SK-N-SH (cell line): ENCODE measurements around the gene HELB. TPM values are rescaled to one million over a fixed set of nuclear protein-coding genes. Genes with fewer than 3 reads are reported as not detected.

Source experiments
- CTCF ChIA-PET: fragments of 300-600, 350-600 bp; formaldehyde crosslinking; extraction: SDS; loops from one replicate; lab custom pipeline; 2021; lab: Yijun Ruan, JAX
- POLR2A ChIA-PET: fragments of 350-600 bp; sonication (Branson Sonifier 250); formaldehyde crosslinking; extraction: SDS; loops from one replicate; lab custom pipeline; 2020; ENCODE audit warnings: antibody characterized with exemption, inconsistent platforms; lab: Yijun Ruan, JAX
- DNase-seq: peaks from one replicate; pipeline ENCODE4 v3.0.0; 2012
- H2AFZ ChIP-seq: fragments of 200-600 bp; sonication (generic); 2 replicates; pipeline ENCODE4 v1.8.1; 2016; ENCODE audit warnings: antibody characterized with exemption, mild to moderate bottlenecking, low read depth
- H3F3A ChIP-seq: fragments of 200-600 bp; sonication (generic); replicated peaks from 2 replicates; pipeline ENCODE3; 2016; ENCODE audit warnings: antibody characterized with exemption, mild to moderate bottlenecking; ENCODE audit not compliant: insufficient read depth
- H3K27ac ChIP-seq, 2 experiments: fragments of 200-500 bp in 1 of 2; fragments of 200-600 bp in 1 of 2; sonication (Bioruptor generic) in 1 of 2; sonication (generic), shearing (Covaris generic) in 1 of 2; 2 replicates each; pipeline versions ENCODE4 v1.5.1 to v1.6.1; 2014 to 2016; ENCODE audit warnings: low read depth in 2 of 2, inconsistent platforms in 1 of 2, low read length in 1 of 2, mild to moderate bottlenecking in 1 of 2, mixed read lengths in 1 of 2
- H3K27me3 ChIP-seq: fragments of 200-600 bp; sonication (generic), shearing (Covaris generic); 2 replicates; pipeline ENCODE4 v1.6.1; 2016; ENCODE audit warnings: mixed run types; ENCODE audit not compliant: insufficient read depth
- H3K36me3 ChIP-seq, 2 experiments: fragments of 200-500 bp in 1 of 2; fragments of 200-600 bp in 1 of 2; sonication (Bioruptor generic) in 1 of 2; sonication (generic) in 1 of 2; replicated peaks in 1 of 2; 2 replicates each; pipeline versions ENCODE3 to v1.5.1; 2014 to 2016; ENCODE audit warnings: low read length in 1 of 2, mild to moderate bottlenecking in 1 of 2; ENCODE audit not compliant: insufficient read depth in 2 of 2, control insufficient read depth in 1 of 2
- H3K4me1 ChIP-seq, 2 experiments: fragments of 200-500 bp in 1 of 2; fragments of 200-600 bp in 1 of 2; sonication (Bioruptor generic) in 1 of 2; sonication (generic), shearing (Covaris generic) in 1 of 2; 2 replicates each; pipeline versions ENCODE4 v1.5.1 to v1.6.1; 2014 to 2016; ENCODE audit warnings: low read depth in 1 of 2, low read length in 1 of 2, mixed run types in 1 of 2; ENCODE audit not compliant: insufficient read depth in 2 of 2, control insufficient read depth in 1 of 2
- H3K4me2 ChIP-seq: fragments of 200-600 bp; sonication (generic), shearing (Covaris generic); 2 replicates; pipeline ENCODE4 v1.6.1; 2017; ENCODE audit warnings: mixed run types
- H3K4me3 ChIP-seq, 2 experiments: fragments of 200-500 bp in 1 of 2; fragments of 200-600 bp in 1 of 2; sonication (Bioruptor generic) in 1 of 2; sonication (generic), shearing (Covaris generic) in 1 of 2; 2 replicates each; pipeline versions ENCODE4 v1.5.1 to v1.8.1; 2014 to 2016; ENCODE audit warnings: low read depth in 2 of 2, inconsistent platforms in 1 of 2, low read length in 1 of 2, mild to moderate bottlenecking in 1 of 2, mixed read lengths in 1 of 2, moderate library complexity in 1 of 2
- H3K79me2 ChIP-seq: fragments of 200-600 bp; sonication (generic); 2 replicates; pipeline ENCODE4 v1.8.1; 2017; ENCODE audit warnings: mild to moderate bottlenecking; ENCODE audit not compliant: insufficient read depth
- H3K9ac ChIP-seq: fragments of 200-600 bp; sonication (generic); 2 replicates; pipeline ENCODE4 v1.6.1; 2017; ENCODE audit warnings: mixed run types
- H3K9me2 ChIP-seq: fragments of 200-600 bp; sonication (generic); 2 replicates; pipeline ENCODE4 v1.6.1; 2017; ENCODE audit warnings: mixed run types
- H3K9me3 ChIP-seq: fragments of 200-600 bp; sonication (generic); 2 replicates; pipeline ENCODE4 v1.6.1; 2017; ENCODE audit warnings: mixed run types, mild to moderate bottlenecking, moderate library complexity
- H4K20me1 ChIP-seq: fragments of 200-600 bp; sonication (generic); 2 replicates; pipeline ENCODE4 v1.6.1; 2017; ENCODE audit warnings: mild to moderate bottlenecking, mixed run types; ENCODE audit not compliant: insufficient read depth
- CHD2 ChIP-seq: fragments of 150-350 bp; IDR thresholded peaks from 2 replicates; pipeline ENCODE4 v1.6.1; 2018; ENCODE audit warnings: low read length; ENCODE audit not compliant: partially characterized antibody
- EZH2phosphoT487 ChIP-seq: fragments of 200-600 bp; sonication (generic); IDR thresholded peaks from 2 replicates; pipeline ENCODE4 v1.6.1; 2017; ENCODE audit warnings: low read depth, mixed run types, mild to moderate bottlenecking, antibody characterized with exemption, moderate library complexity, borderline replicate concordance
- FOXM1 ChIP-seq: IDR thresholded peaks from 2 replicates; pipeline ENCODE4 v1.4.0; 2012; ENCODE audit warnings: low read depth, mild to moderate bottlenecking
- GABPA ChIP-seq: IDR thresholded peaks from 2 replicates; pipeline ENCODE4 v1.4.0; 2012; ENCODE audit warnings: low read depth, mild to moderate bottlenecking
- GATA2 ChIP-seq: sonication (generic); formaldehyde crosslinking; IDR thresholded peaks from 2 replicates; pipeline ENCODE4 v1.5.0; 2020; ENCODE audit warnings: mild to moderate bottlenecking, missing genetic modification reagents
- IRF3 ChIP-seq: fragments of 150-350 bp; IDR thresholded peaks from 2 replicates; pipeline ENCODE4 v1.6.1; 2016; ENCODE audit warnings: mild to moderate bottlenecking, low read depth, low read length
- JUND ChIP-seq: IDR thresholded peaks from 2 replicates; pipeline ENCODE4 v1.4.0; 2012
- MEF2A ChIP-seq: IDR thresholded peaks from 2 replicates; pipeline ENCODE4 v1.4.0; 2012; ENCODE audit warnings: low read depth, borderline replicate concordance
- MXI1 ChIP-seq: IDR thresholded peaks from 2 replicates; pipeline ENCODE4 v1.6.1; 2012; ENCODE audit warnings: mild to moderate bottlenecking, low read depth, low read length, improper control_type of control experiment
- NFIC ChIP-seq: IDR thresholded peaks from 2 replicates; pipeline ENCODE4 v1.4.0; 2012; ENCODE audit warnings: borderline replicate concordance
- POLR2AphosphoS5 ChIP-seq: IDR thresholded peaks from 2 replicates; pipeline ENCODE4 v1.6.1; 2012; ENCODE audit warnings: low read depth, low read length
- RCOR1 ChIP-seq: fragments of 150-350 bp; IDR thresholded peaks from 2 replicates; pipeline ENCODE4 v1.6.1; 2017; ENCODE audit warnings: antibody characterized with exemption, low read length
- RFX5 ChIP-seq: IDR thresholded peaks from 2 replicates; pipeline ENCODE4 v1.6.1; 2012; ENCODE audit warnings: mild to moderate bottlenecking, improper control_type of control experiment, low read length
- SMC3 ChIP-seq: IDR thresholded peaks from 2 replicates; pipeline ENCODE4 v1.6.1; 2012; ENCODE audit warnings: low read depth, low read length, improper control_type of control experiment
- TCF12 ChIP-seq: IDR thresholded peaks from 2 replicates; pipeline ENCODE4 v1.4.0; 2012
- USF1 ChIP-seq: IDR thresholded peaks from 2 replicates; pipeline ENCODE4 v1.4.0; 2012; ENCODE audit warnings: low read depth, borderline replicate concordance
- USF2 ChIP-seq: fragments of 150-350 bp; IDR thresholded peaks from 2 replicates; pipeline ENCODE4 v1.6.1; 2017; ENCODE audit warnings: antibody characterized with exemption, low read length, low read depth, borderline replicate concordance
- ZBTB33 ChIP-seq: IDR thresholded peaks from 2 replicates; pipeline ENCODE4 v1.4.0; 2012; ENCODE audit warnings: low read depth, borderline replicate concordance
- WGBS: methylation state at CpG from one replicate; pipeline ENCODE4 v1.1.6; 2017; ENCODE audit warnings: low lambda C conversion rate; 5-methylcytosine and 5-hydroxymethylcytosine counted together
- polyA plus RNA-seq, 3 experiments: library from polyadenylated mRNA; depleted of rRNA; stranded (reverse); fragments of >200 nt; gene quantifications; 2 replicates each; pipeline ENCODE4 v1.2.3, GENCODE V29; 2012

HELB gene
- polyA plus RNA-seq, 1 of the 3 experiments (the other 2 are of a cell fraction) = 0.38 TPM

GRCh38 chr12:66345212-66345611 lies 42.9 kb downstream of the HELB start:
- peaks cover 0 to 2% of the 10 kb centered on the region in 2 experiments for H3K36me3 ChIP-seq
- ChIA-PET CTCF (interaction anchor here (0.9 to 1.8 kb wide), 4 partner anchors 9 to 349 kb away, joined by 3 to 7 read pairs (median 4); no protein-coding TSS in a partner anchor), POLR2A (no interaction called here)
- 42% methylated on average over 3 of the region's 3 CpGs for WGBS
- no peaks in the 10 kb centered on the region for H3K9me2 ChIP-seq
- H3K4me1 ChIP-seq = no peaks in the 10 kb centered on the region
- H3F3A ChIP-seq = no peaks in the 10 kb centered on the region
- TF ChIP-seq RCOR1 (no peak), USF1 (no peak), MXI1 (no peak), GABPA (no peak), NFIC (no peak)
- no peak overlapping the region for H2AFZ ChIP-seq
- H4K20me1 ChIP-seq = no peaks in the 10 kb centered on the region
- no peak overlapping the region for H3K4me2 ChIP-seq
- no peaks in the 10 kb centered on the region for H3K79me2 ChIP-seq
- H3K27ac ChIP-seq = no peak overlapping the region
- no peak overlapping the region for H3K9ac ChIP-seq
- no peak for DNase-seq
- H3K27me3 ChIP-seq = no peaks in the 10 kb centered on the region
- no peak overlapping the region for H3K4me3 ChIP-seq
- 0 out of 2 replicates have a peak, but pooled peaks cover 5% of the 10 kb centered on the region for H3K9me3 ChIP-seq

- Histone ChIP-seq H3K27me3 (no peaks in the 10 kb centered on the region), H3K4me2 (no peak overlapping the region), H3F3A (no peaks in the 10 kb centered on the region), H3K4me3 (no peak overlapping the region), H3K79me2 (no peaks in the 10 kb centered on the region), H3K36me3 (no peaks in the 10 kb centered on the region), H3K9me3 (0 out of 2 replicates have a peak, but pooled peaks cover 5% of the 10 kb centered on the region), H2AFZ (no peak overlapping the region), H3K27ac (no peak overlapping the region), H3K9ac (no peak overlapping the region), H3K4me1 (no peaks in the 10 kb centered on the region), H4K20me1 (no peaks in the 10 kb centered on the region), H3K9me2 (no peaks in the 10 kb centered on the region)
- TF ChIP-seq MEF2A (no peak), EZH2phosphoT487 (no peak)
- no peak for DNase-seq
- WGBS = 85% methylated on average over 2 of the region's 2 CpGs
- ChIA-PET POLR2A (no interaction called here), CTCF (interaction anchor here (1.5 to 1.8 kb wide), 2 partner anchors 21 to 63 kb away, joined by 3 to 7 read pairs; no protein-coding TSS in a partner anchor)
Observed at GRCh38 chr12:66345956-66346355, 43.7 kb downstream of the HELB start.

- Histone ChIP-seq H3K27me3 (no peaks in the 10 kb centered on the region), H4K20me1 (no peaks in the 10 kb centered on the region), H3K79me2 (no peaks in the 10 kb centered on the region), H3K4me3 (no peak overlapping the region), H3K4me2 (no peak overlapping the region), H3K9ac (no peak overlapping the region), H2AFZ (no peak overlapping the region), H3K36me3 (no peaks in the 10 kb centered on the region), H3K9me3 (no peaks in the 10 kb centered on the region), H3K9me2 (no peaks in the 10 kb centered on the region), H3F3A (no peaks in the 10 kb centered on the region), H3K4me1 (peaks cover 0 to 8% of the 10 kb centered on the region in 2 experiments; a peak in 1 of 4 replicates), H3K27ac (no peak overlapping the region)
- DNase-seq = no peak
- ChIA-PET CTCF (interaction anchor here (1.1 to 5.1 kb wide), 4 partner anchors 31 to 342 kb away, joined by 4 to 84 read pairs (median 23); no protein-coding TSS in a partner anchor), POLR2A (no interaction called here)
- WGBS = 44% methylated on average over 2 of the region's 2 CpGs
- TF ChIP-seq RCOR1 (no peak), USF2 (no peak), IRF3 (no peak), TCF12 (no peak), CHD2 (no peak), FOXM1 (no peak), SMC3 (no peak), RFX5 (no peak), NFIC (no peak), ZBTB33 (no peak), EZH2phosphoT487 (no peak), GATA2 (CRISPR knock-in tag) (no peak), POLR2AphosphoS5 (no peak), MXI1 (no peak), JUND (no peak)
Observed at GRCh38 chr12:66351301-66351700, 49.0 kb downstream of the HELB start.
